Tibial artery (tissue), 4 donors: ENCODE data around the gene DNASE2.

Experiments
- DNase-seq, 2 donors: peaks; one replicate each; pipeline ENCODE4 v3.0.0-alpha.2; 2019
- H3K27ac ChIP-seq, 2 donors: fragments of 200-600 bp; sonication (generic) in 1 of 2; 1 replicate in 1 of 2; 2 replicates in 1 of 2; pipeline ENCODE4 v1.5.1; 2018 to 2019; ENCODE audit warnings: mild to moderate bottlenecking in 1 of 2
- H3K27me3 ChIP-seq, 2 donors: fragments of 200-600 bp; sonication (generic) in 1 of 2; one replicate each; pipeline versions ENCODE4 v1.5.1 to v1.6.0; 2016 to 2019
- H3K36me3 ChIP-seq, 3 donors: fragments of 200-600 bp; sonication (generic) in 2 of 3; one replicate each; pipeline ENCODE4 v1.5.1; 2016 to 2019; ENCODE audit warnings: mild to moderate bottlenecking in 2 of 3
- H3K4me1 ChIP-seq, 4 donors: fragments of 200-600 bp; sonication (generic) in 2 of 4; 1 replicate in 3 of 4; 2 replicates in 1 of 4; pipeline ENCODE4 v1.5.1; 2016 to 2019
- H3K4me3 ChIP-seq, 2 donors: fragments of 200-600 bp; sonication (generic) in 1 of 2; 1 replicate in 1 of 2; 2 replicates in 1 of 2; pipeline ENCODE4 v1.5.1; 2018 to 2019; ENCODE audit warnings: mild to moderate bottlenecking in 2 of 2
- H3K9me3 ChIP-seq, 3 donors: fragments of 200-600 bp; sonication (generic) in 1 of 3; one replicate each; pipeline ENCODE4 v1.5.1; 2016 to 2019
- CTCF ChIP-seq, 2 experiments: fragments of 200-600 bp in 1 of 2; fragments of 450-650 bp in 1 of 2; IDR thresholded peaks; one replicate each; pipeline ENCODE4 v1.5.1; 2017 to 2019; ENCODE audit warnings: antibody characterized with exemption in 2 of 2, mild to moderate bottlenecking in 1 of 2, moderate library complexity in 1 of 2
- intact Hi-C: fragments of 100-400 bp; cut with DNase I; formaldehyde crosslinking; loops from one replicate; pipeline ENCODE4 v1.15.0; 2023; ENCODE audit warnings: low total_unique reads

The DNASE2 gene

DNA sequence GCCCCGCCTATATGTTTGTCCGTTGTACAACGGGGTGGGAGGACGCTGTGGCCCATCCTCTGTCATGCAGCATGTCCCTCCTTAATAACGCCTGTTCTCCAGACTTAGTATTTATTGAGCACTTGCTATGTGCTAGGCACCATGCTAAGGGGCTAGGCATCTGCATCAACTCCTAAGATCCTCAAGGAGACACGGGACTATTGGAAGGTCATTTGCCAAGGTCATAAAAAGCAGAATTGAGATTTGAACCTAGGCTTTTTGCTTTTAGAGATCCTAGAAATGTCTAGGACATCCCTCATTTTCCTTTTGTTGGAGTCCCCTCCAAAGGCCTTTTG is 44.8 kb downstream of the DNASE2 start:
- DNase-seq = no peak
- TF ChIP-seq CTCF (IDR thresholded peaks at IDR 0.05) = no peak
- Histone ChIP-seq H3K27ac (no peak overlapping the region), H3K27me3 (peaks cover 15 to 100% of the 10 kb centered on the region in 2 donors), H3K4me3 (no peak overlapping the region), H3K36me3 (no peaks in the 10 kb centered on the region), H3K4me1 (peaks cover 0 to 55% (median 36%) of the 10 kb centered on the region in 4 donors), H3K9me3 (no peaks in the 10 kb centered on the region)
- intact Hi-C loops = no loop called here

DNA sequence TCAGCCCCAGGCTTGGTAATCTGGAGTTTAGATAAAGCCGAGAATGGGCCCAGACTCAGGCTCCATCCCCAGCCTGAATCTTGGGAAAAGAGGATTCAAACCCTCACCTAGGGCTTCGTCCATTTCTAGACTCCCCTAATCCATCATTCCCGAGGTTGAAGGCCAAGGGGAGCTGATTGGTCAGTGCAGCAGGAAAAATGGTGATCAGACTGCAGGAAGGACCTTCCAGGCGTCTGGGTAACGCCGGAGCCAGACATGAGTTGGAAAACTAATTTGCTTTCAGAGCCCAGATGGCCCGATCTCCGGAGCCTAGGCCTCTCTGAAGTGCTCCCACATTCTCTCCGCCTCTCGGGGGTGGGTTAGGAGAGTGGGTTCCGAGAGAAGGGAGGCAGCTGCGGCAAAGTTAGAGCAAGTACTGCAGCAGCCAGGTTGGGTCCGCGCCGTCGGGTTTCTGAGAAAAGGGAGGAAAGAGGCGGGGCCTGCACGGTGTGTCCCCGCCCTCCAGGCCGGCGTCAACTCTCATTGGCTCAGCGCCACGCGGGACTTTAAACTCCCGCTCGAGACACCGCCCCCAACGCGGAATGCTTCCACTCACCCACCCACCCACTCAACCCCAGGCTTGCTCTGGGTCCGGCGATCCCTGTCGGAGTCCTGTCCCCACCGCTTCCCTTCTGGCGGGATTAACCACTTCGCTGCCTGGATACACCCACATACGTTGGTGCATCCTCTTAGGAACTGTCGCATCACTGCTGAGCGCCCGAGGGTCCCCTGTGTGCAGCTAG is 46.1 kb downstream of the DNASE2 start:
- Histone ChIP-seq H3K4me3 (no peak overlapping the region), H3K27ac (no peak overlapping the region), H3K4me1 (peaks cover 0 to 43% (median 28%) of the 10 kb centered on the region in 4 donors), H3K36me3 (no peaks in the 10 kb centered on the region), H3K27me3 (peaks cover 7 to 98% of the 10 kb centered on the region in 2 donors), H3K9me3 (no peaks in the 10 kb centered on the region)
- intact Hi-C loops = no loop called here
- DNase-seq = no peak
- no peak for TF ChIP-seq CTCF (IDR thresholded peaks at IDR 0.05)

GRCh38 chr19:12834566-12834943 is 46.7 kb downstream of the DNASE2 start, which contains the start of gene RTBDN:
Gene RTBDN, minus strand, starts transcription at chr19:12834579. Its CDS starts 4,600 bp downstream, at chr19:12829979.
- Histone ChIP-seq H3K36me3 (no peaks in the 10 kb centered on the region), H3K9me3 (no peaks in the 10 kb centered on the region), H3K27ac (no peak within 1 kb of the TSS), H3K27me3 (peaks cover 7 to 98% of the 10 kb centered on the region in 2 donors), H3K4me3 (peak within 1 kb of the TSS; percentile 33 to 46), H3K4me1 (peaks cover 0 to 43% (median 28%) of the 10 kb centered on the region in 4 donors)
- no peak for DNase-seq
- no peak for TF ChIP-seq CTCF (IDR thresholded peaks at IDR 0.05)
- intact Hi-C loops = no loop called here

DNA sequence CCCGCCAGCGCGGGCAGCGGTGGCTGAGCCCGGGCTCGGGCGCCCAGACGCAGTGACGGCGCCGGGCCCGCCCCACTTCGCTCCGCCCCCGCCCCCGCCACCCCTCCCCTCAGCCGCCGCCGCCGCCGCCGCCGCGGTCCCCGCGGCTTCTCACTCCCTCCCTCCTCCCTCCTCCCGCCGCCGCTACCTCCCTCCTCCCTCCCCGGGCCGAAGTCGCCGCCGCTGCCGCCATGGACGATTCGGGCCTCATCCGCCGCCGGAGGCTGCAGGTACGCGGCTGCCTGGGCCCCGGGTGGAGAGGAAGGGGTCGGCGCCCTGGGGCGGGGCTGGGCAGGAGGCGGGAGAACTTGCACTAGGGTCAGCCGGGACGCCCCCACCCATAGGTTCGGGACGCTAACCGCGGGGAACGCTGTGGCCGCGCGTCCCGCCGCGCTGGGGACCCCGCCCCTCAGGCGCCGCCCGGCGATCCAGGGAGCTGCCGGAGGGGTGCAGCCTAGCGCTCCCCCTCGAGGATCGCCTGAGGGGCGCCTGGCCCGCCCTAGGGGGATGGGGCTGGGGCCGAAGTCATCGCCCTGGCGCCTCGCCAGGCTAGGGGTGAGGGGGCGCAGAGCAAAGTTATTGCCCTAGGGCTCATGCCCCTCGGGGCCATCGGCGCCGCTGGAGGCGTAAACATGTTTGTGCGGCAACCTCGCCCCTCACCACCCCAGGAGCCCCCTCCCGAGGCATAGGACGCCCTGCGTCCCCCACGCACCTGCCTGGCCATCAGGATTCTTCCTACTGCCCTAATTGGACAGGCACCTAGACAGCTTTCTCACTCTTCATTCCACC is 47.3 kb downstream of the DNASE2 start:
- Histone ChIP-seq H3K9me3 (no peaks in the 10 kb centered on the region), H3K36me3 (no peaks in the 10 kb centered on the region), H3K4me1 (peaks cover 0 to 43% (median 27%) of the 10 kb centered on the region in 4 donors), H3K27ac (no peak overlapping the region), H3K27me3 (peaks cover 7 to 98% of the 10 kb centered on the region in 2 donors), H3K4me3 (peak overlapping the region; percentile 33 to 46)
- no peak for TF ChIP-seq CTCF (IDR thresholded peaks at IDR 0.05)
- no peak for DNase-seq
- intact Hi-C loops = no loop called here

DNA sequence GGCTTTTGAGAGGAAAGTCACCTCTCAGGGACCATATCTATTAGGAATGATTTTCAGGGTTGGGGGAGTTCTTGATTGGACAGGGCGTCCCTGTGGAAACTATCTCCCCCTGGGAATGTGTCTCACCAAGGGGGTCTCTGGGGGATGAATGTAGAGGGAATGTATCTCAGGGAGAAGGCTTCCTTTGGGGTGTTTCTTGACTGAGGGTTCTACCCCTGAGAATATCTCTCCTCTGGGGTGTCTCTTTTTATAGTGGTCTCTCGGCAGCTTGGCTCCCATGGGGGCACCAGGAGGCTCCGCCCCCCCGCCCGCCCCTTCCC is 47.9 kb downstream of the DNASE2 start:
- Histone ChIP-seq H3K9me3 (no peaks in the 10 kb centered on the region), H3K36me3 (no peaks in the 10 kb centered on the region), H3K4me1 (peaks cover 0 to 37% (median 23%) of the 10 kb centered on the region in 4 donors), H3K27me3 (peaks cover 4 to 98% of the 10 kb centered on the region in 2 donors), H3K27ac (no peak overlapping the region), H3K4me3 (peak overlapping the region in 1 of 2 donors; percentile 46)
- no peak for TF ChIP-seq CTCF (IDR thresholded peaks at IDR 0.05)
- intact Hi-C loops = no loop called here
- no peak for DNase-seq
